BLaER1 treated with 17β-estradiol and CSF1 and Interleukin-3, amounts not matched to agents 10 nM and 100 nM (cell line): ENCODE measurements around the gene DAB1.
A peak's percentile ranks its signal among the peaks of the same experiment; 100 is the strongest.

Experiments
- H3K27ac ChIP-seq, 11 experiments: shearing (Covaris generic); formaldehyde crosslinking; 2 replicates each; pipeline ENCODE4 v1.8.1; 2022
- H3K27me3 ChIP-seq, 11 experiments: shearing (Covaris generic); formaldehyde crosslinking; 2 replicates each; pipeline ENCODE4 v1.8.1; 2022
- H3K36me3 ChIP-seq, 11 experiments: shearing (Covaris generic); formaldehyde crosslinking; 2 replicates each; pipeline ENCODE4 v1.8.1; 2022
- H3K4me1 ChIP-seq, 10 experiments: shearing (Covaris generic); formaldehyde crosslinking; 2 replicates each; pipeline ENCODE4 v1.8.1; 2022
- H3K4me2 ChIP-seq, 11 experiments: shearing (Covaris generic); formaldehyde crosslinking; 2 replicates each; pipeline ENCODE4 v1.8.1; 2022
- H3K4me3 ChIP-seq, 10 experiments: shearing (Covaris generic); formaldehyde crosslinking; 2 replicates each; pipeline ENCODE4 v1.8.1; 2022
- H3K9ac ChIP-seq, 11 experiments: shearing (Covaris generic); formaldehyde crosslinking; 2 replicates each; pipeline ENCODE4 v1.8.1; 2022
- H3K9me3 ChIP-seq, 11 experiments: shearing (Covaris generic); formaldehyde crosslinking; replicated peaks in 1 of 11; 2 replicates each; pipeline ENCODE4 v1.8.1; 2022
- H4K20me1 ChIP-seq, 11 experiments: shearing (Covaris generic); formaldehyde crosslinking; 2 replicates each; pipeline ENCODE4 v1.8.1; 2022
- Cebpa-rat ChIP-seq, 11 experiments: shearing (Covaris generic); IDR thresholded peaks; 2 replicates each; pipeline ENCODE4 v1.8.1; 2022

The DAB1 gene

GRCh38 chr1:57377339-57378139, 46.3 kb downstream of the DAB1 start:
- H3K9ac ChIP-seq: peak overlapping the region in 3 of 11 experiments; percentile 42 to 50 (median 42); a peak in 6 of 22 replicates
- H3K4me3 ChIP-seq: no peak overlapping the region
- H3K36me3 ChIP-seq: no peaks in the 10 kb centered on the region; a peak in 1 of 22 replicates
- peak overlapping the region; percentile 33 to 91 (median 71); a peak in 21 of 22 replicates for H3K4me2 ChIP-seq
- no peaks in the 10 kb centered on the region for H3K9me3 ChIP-seq
- H3K27me3 ChIP-seq: no peaks in the 10 kb centered on the region
- peaks cover 15 to 38% (median 28%) of the 10 kb centered on the region in 10 experiments for H3K4me1 ChIP-seq
- no peak for TF ChIP-seq Cebpa-rat (IDR thresholded peaks at IDR 0.05)
- H3K27ac ChIP-seq: peak overlapping the region in 7 of 11 experiments; percentile 12 to 78 (median 70); a peak in 14 of 22 replicates
- no peaks in the 10 kb centered on the region for H4K20me1 ChIP-seq

- H3K9me3 ChIP-seq: no peaks in the 10 kb centered on the region
- H3K36me3 ChIP-seq: no peaks in the 10 kb centered on the region
- no peak overlapping the region for H3K27ac ChIP-seq
- no peaks in the 10 kb centered on the region for H3K27me3 ChIP-seq
- peaks cover 15 to 38% (median 28%) of the 10 kb centered on the region in 10 experiments for H3K4me1 ChIP-seq
- H3K4me3 ChIP-seq: no peak overlapping the region
- no peak overlapping the region for H3K9ac ChIP-seq
- H3K4me2 ChIP-seq: no peak overlapping the region
- TF ChIP-seq Cebpa-rat (IDR thresholded peaks at IDR 0.05): no peak
- no peaks in the 10 kb centered on the region for H4K20me1 ChIP-seq
These were observed 47.8 kb downstream of the DAB1 start for GRCh38 chr1:57376041-57376440.

- peaks cover 0 to 25% (median 12%) of the 10 kb centered on the region in 11 experiments; a peak in 12 of 22 replicates for H3K36me3 ChIP-seq
- no peaks in the 10 kb centered on the region for H3K27me3 ChIP-seq
- H3K4me2 ChIP-seq: no peak overlapping the region
- H3K9me3 ChIP-seq: peaks cover 22 to 33% (median 31%) of the 10 kb centered on the region in 11 experiments
- no peak for TF ChIP-seq Cebpa-rat (IDR thresholded peaks at IDR 0.05)
- H3K9ac ChIP-seq: no peak overlapping the region
- H4K20me1 ChIP-seq: no peaks in the 10 kb centered on the region
- no peak overlapping the region for H3K27ac ChIP-seq
- H3K4me3 ChIP-seq: no peak overlapping the region
- H3K4me1 ChIP-seq: peaks cover 0 to 5% (median 0%) of the 10 kb centered on the region in 10 experiments; a peak in 1 of 20 replicates
These were observed 54.0 kb downstream of the DAB1 start for GRCh38 chr1:57369889-57370288.

- H3K27ac ChIP-seq: no peak overlapping the region
These were observed 55.9 kb downstream of the DAB1 start for GRCh38 chr1:57367945-57368344.

GRCh38 chr1:57363643-57364042, 60.2 kb downstream of the DAB1 start:
- H3K36me3 ChIP-seq: peaks cover 0 to 15% (median 8%) of the 10 kb centered on the region in 11 experiments; a peak in 11 of 22 replicates
- TF ChIP-seq Cebpa-rat (IDR thresholded peaks at IDR 0.05): no peak

More at GRCh38 chr1:57367945-57368344, 55.9 kb downstream of the DAB1 start:
- H3K4me1 ChIP-seq: 0 out of 20 replicates have a peak, but pooled peaks cover 0 to 5% (median 0%) of the 10 kb centered on the region in 10 experiments
- no peak overlapping the region for H3K4me2 ChIP-seq
- no peak overlapping the region for H3K4me3 ChIP-seq
- no peaks in the 10 kb centered on the region for H3K27me3 ChIP-seq
- no peak overlapping the region for H3K9ac ChIP-seq
- TF ChIP-seq Cebpa-rat (IDR thresholded peaks at IDR 0.05): no peak
- peaks cover 0 to 25% (median 12%) of the 10 kb centered on the region in 11 experiments; a peak in 12 of 22 replicates for H3K36me3 ChIP-seq
- H3K9me3 ChIP-seq: peaks cover 22 to 33% (median 31%) of the 10 kb centered on the region in 11 experiments
- H4K20me1 ChIP-seq: no peaks in the 10 kb centered on the region

GRCh38 chr1:57363165-57363564, 60.7 kb downstream of the DAB1 start:
- TF ChIP-seq Cebpa-rat (IDR thresholded peaks at IDR 0.05): no peak
- no peaks in the 10 kb centered on the region for H4K20me1 ChIP-seq
- peaks cover 19 to 32% (median 23%) of the 10 kb centered on the region in 11 experiments for H3K9me3 ChIP-seq
- H3K9ac ChIP-seq: no peak overlapping the region
- no peak overlapping the region for H3K27ac ChIP-seq
- peaks cover 0 to 10% (median 3%) of the 10 kb centered on the region in 11 experiments; a peak in 9 of 22 replicates for H3K36me3 ChIP-seq
- no peak overlapping the region for H3K4me2 ChIP-seq
- no peak overlapping the region for H3K4me3 ChIP-seq
- H3K27me3 ChIP-seq: no peaks in the 10 kb centered on the region
- H3K4me1 ChIP-seq: no peaks in the 10 kb centered on the region; a peak in 2 of 20 replicates

More at GRCh38 chr1:57363643-57364042, 60.2 kb downstream of the DAB1 start:
- Histone ChIP-seq H3K27me3 (no peaks in the 10 kb centered on the region), H3K27ac (no peak overlapping the region), H3K4me3 (no peak overlapping the region), H4K20me1 (no peaks in the 10 kb centered on the region), H3K4me1 (no peaks in the 10 kb centered on the region), H3K9me3 (peaks cover 19 to 32% (median 23%) of the 10 kb centered on the region in 11 experiments), H3K9ac (no peak overlapping the region), H3K4me2 (no peak overlapping the region)

- Histone ChIP-seq H3K27ac (no peak overlapping the region), H3K27me3 (no peaks in the 10 kb centered on the region), H4K20me1 (no peaks in the 10 kb centered on the region), H3K4me3 (no peak overlapping the region), H3K9ac (no peak overlapping the region), H3K9me3 (peaks cover 16 to 32% (median 22%) of the 10 kb centered on the region in 11 experiments), H3K4me1 (peaks cover 0 to 7% (median 4%) of the 10 kb centered on the region in 10 experiments; a peak in 7 of 20 replicates), H3K4me2 (no peak overlapping the region), H3K36me3 (peaks cover 0 to 3% (median 0%) of the 10 kb centered on the region in 11 experiments; a peak in 3 of 22 replicates)
- no peak for TF ChIP-seq Cebpa-rat (IDR thresholded peaks at IDR 0.05)
These were observed 61.4 kb downstream of the DAB1 start for GRCh38 chr1:57362480-57362879.

- H3K4me3 ChIP-seq: no peak overlapping the region
- H4K20me1 ChIP-seq: no peaks in the 10 kb centered on the region
- peaks cover 0 to 13% (median 4%) of the 10 kb centered on the region in 10 experiments; a peak in 7 of 20 replicates for H3K4me1 ChIP-seq
- H3K9me3 ChIP-seq: peaks cover 12 to 27% (median 24%) of the 10 kb centered on the region in 11 experiments
- H3K27me3 ChIP-seq: no peaks in the 10 kb centered on the region
- no peak overlapping the region for H3K4me2 ChIP-seq
- H3K9ac ChIP-seq: no peak overlapping the region
- TF ChIP-seq Cebpa-rat (IDR thresholded peaks at IDR 0.05): no peak
- H3K27ac ChIP-seq: no peak overlapping the region
- H3K36me3 ChIP-seq: no peaks in the 10 kb centered on the region; a peak in 1 of 22 replicates
These were observed 62.3 kb downstream of the DAB1 start for GRCh38 chr1:57361516-57361915.

- Histone ChIP-seq H3K4me3 (no peak overlapping the region), H3K9me3 (peaks cover 12 to 27% (median 25%) of the 10 kb centered on the region in 11 experiments), H3K4me1 (peaks cover 0 to 13% (median 4%) of the 10 kb centered on the region in 10 experiments; a peak in 7 of 20 replicates), H3K27ac (no peak overlapping the region), H3K9ac (no peak overlapping the region), H3K4me2 (no peak overlapping the region), H3K27me3 (no peaks in the 10 kb centered on the region), H3K36me3 (no peaks in the 10 kb centered on the region; a peak in 1 of 22 replicates), H4K20me1 (no peaks in the 10 kb centered on the region)
- TF ChIP-seq Cebpa-rat (IDR thresholded peaks at IDR 0.05): no peak
These were observed 62.9 kb downstream of the DAB1 start for GRCh38 chr1:57360846-57361407.
